ENCODE data around the gene SWSAP1.

- no peak for TF ChIP-seq POLR2A (IDR thresholded peaks at IDR 0.05)
- no peak for TF ChIP-seq CTCF (IDR thresholded peaks at IDR 0.05 in 4 of 5, conservative IDR thresholded peaks at IDR 0.05 in 1 of 5)
Measured at GRCh38 chr19:11423791-11424181, 49.3 kb downstream of the SWSAP1 start.

All from gastrocnemius medialis (tissue), 4 donors.